HG02884 (cell line): ENCODE data around the gene RPS6KA2.
"Not testable (repeated sequence)": the region's sequence is repeated elsewhere in the genome, so short reads cannot be mapped to it uniquely, and the experiment has no call there.

Source experiments
- ATAC-seq: cut with Tn5 transposase; IDR thresholded peaks from one replicate; pipeline ENCODE4 v1.9.1; 2021; ENCODE audit warnings: mild to moderate bottlenecking, moderate library complexity; ENCODE audit not compliant: unreplicated experiment

RPS6KA2 gene

GRCh38 chr6:166558156-166559005, 68.7 kb downstream of the RPS6KA2 start:
- ATAC-seq, result no peak

GRCh38 chr6:166556863-166557322, 70.2 kb downstream of the RPS6KA2 start:
- no peak for ATAC-seq

- no peak for ATAC-seq
Observed at GRCh38 chr6:166556336-166556735, 70.7 kb downstream of the RPS6KA2 start.

GRCh38 chr6:166555086-166555485, 72.0 kb downstream of the RPS6KA2 start:
- no peak for ATAC-seq

GRCh38 chr6:166554316-166554715, 72.7 kb downstream of the RPS6KA2 start:
- ATAC-seq, result no peak

GRCh38 chr6:166553563-166554271, 73.3 kb downstream of the RPS6KA2 start:
- ATAC-seq, result no peak

GRCh38 chr6:166552600-166552999, 74.5 kb downstream of the RPS6KA2 start:
- ATAC-seq, result no peak

- no peak for ATAC-seq
Observed at GRCh38 chr6:166551754-166552495, 75.1 kb downstream of the RPS6KA2 start.

GRCh38 chr6:166546653-166547052, 80.4 kb downstream of the RPS6KA2 start:
- no peak for ATAC-seq

GRCh38 chr6:166545156-166546034, 81.7 kb downstream of the RPS6KA2 start:
- ATAC-seq, result no peak

- no peak for ATAC-seq
Observed at GRCh38 chr6:166544296-166544605, 82.8 kb downstream of the RPS6KA2 start.

- no peak for ATAC-seq
Observed at GRCh38 chr6:166543603-166544295, 83.3 kb downstream of the RPS6KA2 start.

- no peak for ATAC-seq
Observed at GRCh38 chr6:166542580-166542912, 84.5 kb downstream of the RPS6KA2 start.

GRCh38 chr6:166541876-166542579, 85.0 kb downstream of the RPS6KA2 start:
- no peak for ATAC-seq

GRCh38 chr6:166541366-166541765, 85.7 kb downstream of the RPS6KA2 start:
- ATAC-seq, result peak; percentile 20

- peak; percentile 99 for ATAC-seq
Observed at GRCh38 chr6:166540631-166541331, 86.3 kb downstream of the RPS6KA2 start.

- ATAC-seq, result no peak
Observed at GRCh38 chr6:166539543-166539942, 87.5 kb downstream of the RPS6KA2 start.

- not testable (repeated sequence) for ATAC-seq
Observed at GRCh38 chr6:166539011-166539385, 88.1 kb downstream of the RPS6KA2 start.
